ENCODE data around the gene LPGAT1.

LPGAT1 gene

GRCh38 chr1:211751438-211751837 is 79.1 kb downstream of the LPGAT1 start:
- H3K4me2 ChIP-seq, result no peak overlapping the region
- H3K4me3 ChIP-seq, result no peak overlapping the region
- no peak overlapping the region for H3K27ac ChIP-seq
- no peaks in the 10 kb centered on the region for H4K20me1 ChIP-seq
- no peaks in the 10 kb centered on the region for H3K27me3 ChIP-seq
- TF ChIP-seq Cebpa-rat (IDR thresholded peaks at IDR 0.05), result no peak
- no peaks in the 10 kb centered on the region for H3K4me1 ChIP-seq
- no peaks in the 10 kb centered on the region for H3K9me3 ChIP-seq
- no peak overlapping the region for H3K9ac ChIP-seq
- peaks cover 53% of the 10 kb centered on the region for H3K36me3 ChIP-seq

- TF ChIP-seq Cebpa-rat (IDR thresholded peaks at IDR 0.05), result no peak
- H3K9me3 ChIP-seq, result no peaks in the 10 kb centered on the region
- no peak overlapping the region for H3K27ac ChIP-seq
- H3K4me3 ChIP-seq, result no peak overlapping the region
- H3K4me1 ChIP-seq, result no peaks in the 10 kb centered on the region
- peaks cover 49% of the 10 kb centered on the region for H3K36me3 ChIP-seq
- H3K9ac ChIP-seq, result no peak overlapping the region
- H3K27me3 ChIP-seq, result no peaks in the 10 kb centered on the region
- no peaks in the 10 kb centered on the region for H4K20me1 ChIP-seq
- no peak overlapping the region for H3K4me2 ChIP-seq
Measured at GRCh38 chr1:211750599-211750998, 80.0 kb downstream of the LPGAT1 start.

- Histone ChIP-seq H3K4me2 (no peak overlapping the region), H3K9me3 (no peaks in the 10 kb centered on the region), H3K9ac (no peak overlapping the region)
Measured at GRCh38 chr1:211749251-211749650, 81.3 kb downstream of the LPGAT1 start.

GRCh38 chr1:211748810-211749209 is 81.8 kb downstream of the LPGAT1 start:
- H3K9ac ChIP-seq, result no peak overlapping the region
- no peak overlapping the region for H3K4me3 ChIP-seq
- H3K4me1 ChIP-seq, result no peaks in the 10 kb centered on the region
- H4K20me1 ChIP-seq, result no peaks in the 10 kb centered on the region
- peaks cover 40% of the 10 kb centered on the region for H3K36me3 ChIP-seq
- no peak overlapping the region for H3K4me2 ChIP-seq
- no peak overlapping the region for H3K27ac ChIP-seq
- no peaks in the 10 kb centered on the region for H3K9me3 ChIP-seq
- H3K27me3 ChIP-seq, result no peaks in the 10 kb centered on the region
- no peak for TF ChIP-seq Cebpa-rat (IDR thresholded peaks at IDR 0.05)

More at GRCh38 chr1:211749251-211749650, 81.3 kb downstream of the LPGAT1 start:
- Histone ChIP-seq H3K36me3 (peaks cover 44% of the 10 kb centered on the region), H3K27me3 (no peaks in the 10 kb centered on the region), H3K4me1 (no peaks in the 10 kb centered on the region), H3K4me3 (no peak overlapping the region), H4K20me1 (no peaks in the 10 kb centered on the region), H3K27ac (no peak overlapping the region)
- TF ChIP-seq Cebpa-rat (IDR thresholded peaks at IDR 0.05), result no peak

DNA sequence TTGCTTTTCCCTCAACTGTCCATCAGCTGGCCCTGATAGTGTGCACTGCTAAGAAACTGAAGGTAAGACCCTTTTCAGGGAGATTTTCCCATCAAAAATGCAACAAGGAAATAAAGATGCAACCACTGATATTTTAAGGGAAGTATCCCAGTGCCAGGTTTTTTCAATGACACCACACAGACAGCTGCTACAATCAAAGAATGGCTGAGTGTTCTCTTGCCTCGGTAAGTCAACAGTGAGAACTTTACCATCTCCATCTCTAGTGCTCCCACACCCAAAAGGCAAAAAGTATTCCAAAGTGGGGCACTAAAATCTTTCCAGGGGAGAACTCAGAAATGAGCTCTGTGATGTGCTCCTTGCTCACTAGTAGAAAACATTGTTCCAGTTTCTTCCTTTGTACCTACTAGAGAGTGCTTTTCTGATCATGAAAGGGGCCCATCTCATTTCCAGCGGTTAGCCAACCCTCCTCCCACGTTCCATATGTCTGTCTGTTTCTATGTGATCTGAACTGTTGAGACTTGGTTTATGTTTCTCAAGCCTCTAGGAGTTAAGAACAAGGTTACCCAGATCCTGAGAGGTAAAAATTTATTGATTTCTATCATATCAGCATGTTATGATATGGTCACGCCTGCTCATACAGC is 87.6 kb downstream of the LPGAT1 start:
- H3K27ac ChIP-seq, result no peak overlapping the region
- H3K4me2 ChIP-seq, result no peak overlapping the region
- peaks cover 8% of the 10 kb centered on the region for H3K36me3 ChIP-seq
- no peak overlapping the region for H3K9ac ChIP-seq
- peaks cover 10% of the 10 kb centered on the region; the same call in 1 of the 2 replicates for H3K4me1 ChIP-seq
- no peak overlapping the region for H3K4me3 ChIP-seq
- TF ChIP-seq Cebpa-rat (IDR thresholded peaks at IDR 0.05), result no peak
- no peaks in the 10 kb centered on the region for H3K27me3 ChIP-seq
- no peaks in the 10 kb centered on the region for H4K20me1 ChIP-seq
- no peaks in the 10 kb centered on the region for H3K9me3 ChIP-seq

GRCh38 chr1:211742272-211742671 is 88.3 kb downstream of the LPGAT1 start:
- H3K4me1 ChIP-seq, result peaks cover 10% of the 10 kb centered on the region; the same call in 1 of the 2 replicates
- H3K9ac ChIP-seq, result no peak overlapping the region
- no peak overlapping the region for H3K4me2 ChIP-seq
- no peak overlapping the region for H3K27ac ChIP-seq
- no peaks in the 10 kb centered on the region for H3K27me3 ChIP-seq
- no peaks in the 10 kb centered on the region for H4K20me1 ChIP-seq
- no peaks in the 10 kb centered on the region for H3K9me3 ChIP-seq
- no peak overlapping the region for H3K4me3 ChIP-seq
- H3K36me3 ChIP-seq, result peaks cover under 1% of the 10 kb centered on the region
- TF ChIP-seq Cebpa-rat (IDR thresholded peaks at IDR 0.05), result no peak

DNA sequence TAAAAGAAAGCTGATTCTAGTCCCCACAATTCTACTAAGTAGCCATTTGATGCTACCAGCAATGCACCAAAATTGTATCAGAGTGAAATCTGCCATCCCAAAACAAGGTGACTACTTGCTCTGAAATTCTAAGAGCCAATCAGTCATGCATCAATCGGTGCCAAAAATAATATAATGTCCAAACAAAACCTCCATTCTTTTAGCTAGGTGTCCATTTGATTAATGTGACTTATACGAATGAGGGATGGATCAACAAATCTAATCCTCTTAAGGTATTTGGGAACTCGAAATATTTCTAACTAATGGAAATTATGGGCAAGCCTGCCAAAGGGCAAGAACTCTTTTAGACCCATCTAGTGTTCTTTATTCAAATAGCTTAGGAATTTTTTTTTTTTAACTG is 88.8 kb downstream of the LPGAT1 start:
- TF ChIP-seq Cebpa-rat (IDR thresholded peaks at IDR 0.05), result no peak
- Histone ChIP-seq H4K20me1 (no peaks in the 10 kb centered on the region), H3K4me1 (peaks cover 10% of the 10 kb centered on the region; the same call in 1 of the 2 replicates), H3K9ac (no peak overlapping the region), H3K4me2 (no peak overlapping the region), H3K9me3 (no peaks in the 10 kb centered on the region), H3K4me3 (no peak overlapping the region), H3K36me3 (no peaks in the 10 kb centered on the region), H3K27ac (no peak overlapping the region), H3K27me3 (no peaks in the 10 kb centered on the region)

DNA sequence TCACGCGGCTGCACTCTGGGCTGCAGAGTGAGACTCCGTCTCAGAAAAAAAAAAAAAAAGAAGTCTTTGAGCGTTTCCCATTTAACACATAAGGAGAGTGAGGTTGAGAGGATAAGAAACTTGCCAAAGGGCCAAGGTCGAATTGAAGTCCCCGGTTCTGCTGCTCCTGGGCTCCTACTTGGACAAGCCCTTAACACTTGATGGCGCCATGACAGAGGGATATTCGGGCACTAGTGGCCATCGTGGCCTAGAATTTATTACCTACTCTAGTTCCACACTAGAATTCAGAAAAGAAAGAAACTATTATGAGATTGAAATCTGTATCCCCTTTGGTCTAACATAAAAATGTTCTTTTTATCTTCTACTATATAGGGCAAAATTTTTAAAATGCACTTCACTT is 89.4 kb downstream of the LPGAT1 start:
- no peak overlapping the region for H3K4me3 ChIP-seq
- no peak overlapping the region for H3K4me2 ChIP-seq
- peaks cover 10% of the 10 kb centered on the region; the same call in 1 of the 2 replicates for H3K4me1 ChIP-seq
- H4K20me1 ChIP-seq, result no peaks in the 10 kb centered on the region
- H3K27ac ChIP-seq, result no peak overlapping the region
- H3K36me3 ChIP-seq, result no peaks in the 10 kb centered on the region
- H3K9me3 ChIP-seq, result no peaks in the 10 kb centered on the region
- H3K9ac ChIP-seq, result no peak overlapping the region
- no peaks in the 10 kb centered on the region for H3K27me3 ChIP-seq
- no peak for TF ChIP-seq Cebpa-rat (IDR thresholded peaks at IDR 0.05)

GRCh38 chr1:211739671-211740411 is 90.7 kb downstream of the LPGAT1 start:
- H3K4me2 ChIP-seq, result no peak overlapping the region
- no peaks in the 10 kb centered on the region for H4K20me1 ChIP-seq
- no peaks in the 10 kb centered on the region for H3K9me3 ChIP-seq
- TF ChIP-seq Cebpa-rat (IDR thresholded peaks at IDR 0.05), result no peak
- no peaks in the 10 kb centered on the region for H3K36me3 ChIP-seq
- no peak overlapping the region for H3K4me3 ChIP-seq
- H3K27ac ChIP-seq, result no peak overlapping the region
- H3K27me3 ChIP-seq, result no peaks in the 10 kb centered on the region
- no peak overlapping the region for H3K9ac ChIP-seq
- peaks cover 10% of the 10 kb centered on the region; the same call in 1 of the 2 replicates for H3K4me1 ChIP-seq

GRCh38 chr1:211738691-211739301 is 91.8 kb downstream of the LPGAT1 start:
- no peaks in the 10 kb centered on the region for H3K36me3 ChIP-seq
- H3K4me2 ChIP-seq, result no peak overlapping the region

More at GRCh38 chr1:211738691-211739301, 91.8 kb downstream of the LPGAT1 start:
- H3K27me3 ChIP-seq, result no peaks in the 10 kb centered on the region
- H3K4me1 ChIP-seq, result peaks cover 10% of the 10 kb centered on the region; the same call in 1 of the 2 replicates
- no peak overlapping the region for H3K9ac ChIP-seq
- H3K9me3 ChIP-seq, result no peaks in the 10 kb centered on the region
- no peaks in the 10 kb centered on the region for H4K20me1 ChIP-seq
- TF ChIP-seq Cebpa-rat (IDR thresholded peaks at IDR 0.05), result no peak
- no peak overlapping the region for H3K4me3 ChIP-seq
- H3K27ac ChIP-seq, result no peak overlapping the region
